Stomach (tissue), 9 donors: Measurements from ENCODE around the gene ZFYVE26. TPM values are rescaled to one million over a fixed set of nuclear protein-coding genes. Genes with fewer than 3 reads are reported as not detected.
A peak's percentile ranks its signal among the peaks of the same experiment; 100 is the strongest.

Experiments
- DNase-seq, 2 donors: peaks; one replicate each; pipeline versions ENCODE4 v3.0.0 to v3.0.0-alpha.2; 2013 to 2019
- H3K27ac ChIP-seq, 5 donors: fragments of 200-600 bp in 4 of 5; sonication (generic) in 4 of 5; one replicate each; pipeline ENCODE4 v1.5.1; 2013 to 2019; ENCODE audit warnings: mild to moderate bottlenecking in 1 of 5, moderate library complexity in 1 of 5
- H3K27me3 ChIP-seq, 3 donors: fragments of 200-600 bp; sonication (generic); one replicate each; pipeline ENCODE4 v1.5.1; 2017 to 2019; ENCODE audit warnings: mixed run types in 1 of 3
- H3K36me3 ChIP-seq, 4 donors: fragments of 200-600 bp; sonication (generic); 1 replicate in 3 of 4; 2 replicates in 1 of 4; pipeline ENCODE4 v1.5.1; 2016 to 2019
- H3K4me1 ChIP-seq, 4 donors: fragments of 200-600 bp; sonication (generic); one replicate each; pipeline ENCODE4 v1.5.1; 2016 to 2019
- H3K4me3 ChIP-seq, 4 donors: fragments of 200-600 bp; sonication (generic) in 3 of 4; one replicate each; pipeline ENCODE4 v1.5.1; 2016 to 2019; ENCODE audit warnings: mild to moderate bottlenecking in 1 of 4
- H3K9me3 ChIP-seq, 4 donors: fragments of 200-600 bp; sonication (generic); one replicate each; pipeline ENCODE4 v1.5.1; 2016 to 2019
- CTCF ChIP-seq, 7 experiments: fragments of 450-650 bp in 4 of 7; fragments of 200-600 bp in 3 of 7; sonication (generic) in 3 of 7; IDR thresholded peaks; one replicate each; pipeline ENCODE4 v1.5.1; 2016 to 2019; ENCODE audit warnings: antibody characterized with exemption in 7 of 7, control low read depth in 2 of 7, mild to moderate bottlenecking in 1 of 7
- EP300 ChIP-seq: sonication (generic); formaldehyde crosslinking; IDR thresholded peaks from one replicate; pipeline ENCODE4 v1.6.1; 2017; ENCODE audit warnings: antibody characterized with exemption
- POLR2A ChIP-seq, 4 donors: fragments of 450-650 bp; IDR thresholded peaks; one replicate each; pipeline ENCODE4 v1.6.1; 2016; ENCODE audit warnings: antibody characterized with exemption in 4 of 4, control low read depth in 2 of 4, mild to moderate bottlenecking in 1 of 4, moderate library complexity in 1 of 4
- POLR2AphosphoS5 ChIP-seq, 3 donors: sonication (generic); formaldehyde crosslinking; IDR thresholded peaks; one replicate each; pipeline ENCODE4 v1.6.1; 2016; ENCODE audit warnings: antibody characterized with exemption in 3 of 3
- WGBS, 5 donors: extraction: QIAGEN DNeasy Blood & Tissue Kit in 3 of 5; methylation state at CpG; one replicate each; pipeline versions ENCODE4 v1.1.5 to v1.1.7; 2013 to 2018; 5-methylcytosine and 5-hydroxymethylcytosine counted together
- intact Hi-C: fragments of 100-400 bp; cut with DNase I; formaldehyde crosslinking; loops from one replicate; pipeline ENCODE4 v1.15.1; 2023; ENCODE audit warnings: low total_unique reads
- polyA plus RNA-seq, 3 donors: library from polyadenylated mRNA; stranded (reverse); fragments of 200-250 nt; gene quantifications; one replicate each; pipeline ENCODE4 v1.2.3, GENCODE V29; 2013
- total RNA-seq, 5 donors: library from RNA; depleted of rRNA; stranded (reverse); fragments of >200 nt; gene quantifications; one replicate each; pipeline versions ENCODE4 v1.1.0 to v1.2.3, GENCODE V29; 2014 to 2016
- donor health status: healthy with polysubstance abuse.
- donor health status: Bipolar disorder and iron deficiency.
- donor health status: healthy.

Gene ZFYVE26
- total and polyA plus RNA-seq, 8 donors, result 2.1 to 201 (median 20.8) TPM

- DNase-seq, result peak; percentile 53 to 62
- H3K4me3 ChIP-seq, result no peak overlapping the region
- H3K36me3 ChIP-seq, result no peaks in the 10 kb centered on the region
- H3K9me3 ChIP-seq, result no peaks in the 10 kb centered on the region
- peak overlapping the region; percentile 8 to 59 (median 43) for H3K27ac ChIP-seq
- H3K27me3 ChIP-seq, result no peaks in the 10 kb centered on the region
- no peak for TF ChIP-seq CTCF (IDR thresholded peaks at IDR 0.05)
- WGBS, 5 donors, result 65 to 73% (median 66%) methylated on average over 10 of the region's 10 CpGs
- intact Hi-C loops, result no loop called here
- H3K4me1 ChIP-seq, result peaks cover 5 to 36% (median 14%) of the 10 kb centered on the region in 4 donors
Measured at GRCh38 chr14:67735336-67736147, 80.8 kb downstream of the ZFYVE26 start.

- WGBS, 5 donors, result 54 to 79% (median 78%) methylated on average over 3 of the region's 3 CpGs
- Histone ChIP-seq H3K4me1 (peaks cover 5 to 34% (median 14%) of the 10 kb centered on the region in 4 donors), H3K27ac (no peak overlapping the region), H3K36me3 (no peaks in the 10 kb centered on the region), H3K9me3 (no peaks in the 10 kb centered on the region), H3K4me3 (no peak overlapping the region), H3K27me3 (no peaks in the 10 kb centered on the region)
- intact Hi-C loops, result no loop called here
- TF ChIP-seq EP300 (no peak), CTCF (IDR thresholded peaks at IDR 0.05) (no peak), POLR2A (IDR thresholded peaks at IDR 0.05) (no peak), POLR2AphosphoS5 (IDR thresholded peaks at IDR 0.05) (no peak)
- DNase-seq, result no peak
Measured at GRCh38 chr14:67734675-67735074, 81.7 kb downstream of the ZFYVE26 start.

GRCh38 chr14:67733616-67734015, 82.8 kb downstream of the ZFYVE26 start:
- intact Hi-C loops, result no loop called here
- H3K36me3 ChIP-seq, result no peaks in the 10 kb centered on the region
- no peaks in the 10 kb centered on the region for H3K9me3 ChIP-seq
- H3K27me3 ChIP-seq, result no peaks in the 10 kb centered on the region
- H3K4me1 ChIP-seq, result peaks cover 0 to 23% (median 17%) of the 10 kb centered on the region in 4 donors
- no peak overlapping the region for H3K4me3 ChIP-seq
- TF ChIP-seq POLR2A (IDR thresholded peaks at IDR 0.05) (no peak), CTCF (IDR thresholded peaks at IDR 0.05) (no peak), POLR2AphosphoS5 (IDR thresholded peaks at IDR 0.05) (no peak), EP300 (no peak)
- WGBS, 5 donors, result 77 to 86% (median 79%) methylated on average over 4 of the region's 4 CpGs
- no peak for DNase-seq
- H3K27ac ChIP-seq, result no peak overlapping the region

- intact Hi-C loops, result no loop called here
- peak; percentile 66 to 84 for DNase-seq
- WGBS, 5 donors, result 22 to 45% (median 24%) methylated on average over 13 to 21 of the region's 21 CpGs
Measured at GRCh38 chr14:67729072-67729885, 87.1 kb downstream of the ZFYVE26 start.

More at GRCh38 chr14:67729072-67729885, 87.1 kb downstream of the ZFYVE26 start:
- Histone ChIP-seq H3K9me3 (no peaks in the 10 kb centered on the region), H3K27me3 (peaks cover 0 to 4% (median 0%) of the 10 kb centered on the region in 3 donors), H3K36me3 (no peaks in the 10 kb centered on the region), H3K4me3 (peak overlapping the region in 2 of 4 donors; percentile 11 to 23), H3K4me1 (peaks cover 0 to 4% (median 1%) of the 10 kb centered on the region in 4 donors), H3K27ac (peak overlapping the region; percentile 57 to 78 (median 67))
- TF ChIP-seq CTCF (IDR thresholded peaks at IDR 0.05) (no peak), POLR2AphosphoS5 (IDR thresholded peaks at IDR 0.05) (peak in 1 of 3 donors; percentile 3)
